Measurements from ENCODE around the gene ADARB2.

DNA sequence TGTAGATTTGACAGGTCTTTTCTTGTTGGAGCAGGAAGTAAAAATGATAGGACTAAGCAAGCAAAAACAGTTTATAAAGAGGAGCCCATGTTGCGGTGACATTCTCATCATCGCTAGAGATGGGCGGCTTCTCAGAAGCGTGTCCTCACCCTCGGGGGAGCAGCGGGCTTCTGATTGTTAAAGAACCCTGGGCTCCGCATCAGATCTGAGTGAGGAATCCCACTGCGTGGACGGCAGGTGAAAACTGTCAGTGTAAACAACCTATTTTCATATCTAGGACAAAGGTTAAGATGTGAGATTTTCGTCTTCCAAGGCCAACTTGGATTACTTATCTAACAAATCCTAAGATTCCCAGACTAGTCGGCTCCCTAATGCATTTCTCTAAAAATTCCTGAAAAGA, 177.6 kb downstream of the ADARB2 start:
- TF ChIP-seq, protein P1, sequence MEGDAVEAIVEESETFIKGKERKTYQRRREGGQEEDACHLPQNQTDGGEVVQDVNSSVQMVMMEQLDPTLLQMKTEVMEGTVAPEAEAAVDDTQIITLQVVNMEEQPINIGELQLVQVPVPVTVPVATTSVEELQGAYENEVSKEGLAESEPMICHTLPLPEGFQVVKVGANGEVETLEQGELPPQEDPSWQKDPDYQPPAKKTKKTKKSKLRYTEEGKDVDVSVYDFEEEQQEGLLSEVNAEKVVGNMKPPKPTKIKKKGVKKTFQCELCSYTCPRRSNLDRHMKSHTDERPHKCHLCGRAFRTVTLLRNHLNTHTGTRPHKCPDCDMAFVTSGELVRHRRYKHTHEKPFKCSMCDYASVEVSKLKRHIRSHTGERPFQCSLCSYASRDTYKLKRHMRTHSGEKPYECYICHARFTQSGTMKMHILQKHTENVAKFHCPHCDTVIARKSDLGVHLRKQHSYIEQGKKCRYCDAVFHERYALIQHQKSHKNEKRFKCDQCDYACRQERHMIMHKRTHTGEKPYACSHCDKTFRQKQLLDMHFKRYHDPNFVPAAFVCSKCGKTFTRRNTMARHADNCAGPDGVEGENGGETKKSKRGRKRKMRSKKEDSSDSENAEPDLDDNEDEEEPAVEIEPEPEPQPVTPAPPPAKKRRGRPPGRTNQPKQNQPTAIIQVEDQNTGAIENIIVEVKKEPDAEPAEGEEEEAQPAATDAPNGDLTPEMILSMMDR (IDR thresholded peaks at IDR 0.05), result no peak
- no peak for TF ChIP-seq POLR2A (IDR thresholded peaks at IDR 0.05)
